Measurements from ENCODE around the gene CDY1.
"Not testable (repeated sequence)": the region's sequence is repeated elsewhere in the genome, so short reads cannot be mapped to it uniquely, and the experiment has no call there.

Gene CDY1

GRCh38 chrY:25621817-25622216, at the start of gene CDY1:
CDY1 (plus strand) TSS chrY:25622117; CDS start chrY:25622443, 326 bp downstream.
- DNase-seq: not testable (repeated sequence)

- DNase-seq: not testable (repeated sequence)
Observed at GRCh38 chrY:25593336-25593735, 28.6 kb upstream of the CDY1 start.

- not testable (repeated sequence) for DNase-seq
Observed at GRCh38 chrY:25620209-25620608, 1.7 kb upstream of the CDY1 start.

GRCh38 chrY:25626524-25626923, 4.6 kb downstream of the CDY1 start:
- not testable (repeated sequence) for DNase-seq

GRCh38 chrY:25630383-25631112, 8.6 kb downstream of the CDY1 start:
- DNase-seq: not testable (repeated sequence)

- not testable (repeated sequence) for DNase-seq
Observed at GRCh38 chrY:25639852-25640251, 17.9 kb downstream of the CDY1 start.

GRCh38 chrY:25643024-25643915, 21.4 kb downstream of the CDY1 start:
- not testable (repeated sequence) for DNase-seq
